Glutamatergic neuron (in vitro differentiated cells): ENCODE data around the gene ARHGAP8. TPM values are rescaled to one million over a fixed set of nuclear protein-coding genes. Genes with fewer than 3 reads are reported as not detected.

Source experiments
- DNase-seq: peaks from one replicate; pipeline ENCODE4 v3.0.0; 2022
- H3K27ac Mint-ChIP-seq: one replicate; pipeline ENCODE4 v1.8.0; 2020; ENCODE audit warnings: mild to moderate bottlenecking, mixed read lengths, inconsistent platforms; ENCODE audit not compliant: unreplicated experiment
- H3K27me3 Mint-ChIP-seq: one replicate; pipeline ENCODE4 v1.8.0; 2020; ENCODE audit warnings: mild to moderate bottlenecking, moderate library complexity, mixed read lengths, inconsistent platforms; ENCODE audit not compliant: unreplicated experiment
- H3K36me3 Mint-ChIP-seq: one replicate; pipeline ENCODE4 v1.8.0; 2020; ENCODE audit warnings: mild to moderate bottlenecking, mixed read lengths, inconsistent platforms; ENCODE audit not compliant: unreplicated experiment
- H3K4me1 Mint-ChIP-seq: one replicate; pipeline ENCODE4 v1.8.0; 2020; ENCODE audit warnings: mild to moderate bottlenecking, low read depth, mixed read lengths, inconsistent platforms; ENCODE audit not compliant: unreplicated experiment
- H3K4me3 Mint-ChIP-seq: one replicate; pipeline ENCODE4 v1.8.0; 2020; ENCODE audit warnings: mild to moderate bottlenecking, mixed read lengths, inconsistent platforms; ENCODE audit not compliant: unreplicated experiment
- H3K9me3 Mint-ChIP-seq: one replicate; pipeline ENCODE4 v1.8.0; 2020; ENCODE audit warnings: mild to moderate bottlenecking, moderate library complexity, mixed read lengths, inconsistent platforms; ENCODE audit not compliant: unreplicated experiment
- total RNA-seq: library from RNA; stranded (reverse); fragmentation: NEBNext Ultra II Directional; extraction: Animal tissue kit (Norgen Biotek cat#: 25700); gene quantifications from one replicate; pipeline ENCODE4 v1.2.1, GENCODE V29; 2021; ENCODE audit not compliant: unreplicated experiment
- TF ChIP-seq, protein P1 (sequence below): fragments of 200-600 bp; sonication (generic); IDR thresholded peaks from one replicate; pipeline ENCODE4 v1.5.0; 2021; ENCODE audit not compliant: partially characterized antibody, unreplicated experiment

Gene ARHGAP8
- total RNA-seq, 1 donor from 2014 or later, result 0.59 TPM

GRCh38 chr22:44906248-44906936 is 154.0 kb downstream of the ARHGAP8 start:
- peaks cover 5% of the 10 kb centered on the region for H3K27me3 Mint-ChIP-seq
- H3K27ac Mint-ChIP-seq, result no peak overlapping the region
- no peaks in the 10 kb centered on the region for H3K4me1 Mint-ChIP-seq
- TF ChIP-seq, protein P1, sequence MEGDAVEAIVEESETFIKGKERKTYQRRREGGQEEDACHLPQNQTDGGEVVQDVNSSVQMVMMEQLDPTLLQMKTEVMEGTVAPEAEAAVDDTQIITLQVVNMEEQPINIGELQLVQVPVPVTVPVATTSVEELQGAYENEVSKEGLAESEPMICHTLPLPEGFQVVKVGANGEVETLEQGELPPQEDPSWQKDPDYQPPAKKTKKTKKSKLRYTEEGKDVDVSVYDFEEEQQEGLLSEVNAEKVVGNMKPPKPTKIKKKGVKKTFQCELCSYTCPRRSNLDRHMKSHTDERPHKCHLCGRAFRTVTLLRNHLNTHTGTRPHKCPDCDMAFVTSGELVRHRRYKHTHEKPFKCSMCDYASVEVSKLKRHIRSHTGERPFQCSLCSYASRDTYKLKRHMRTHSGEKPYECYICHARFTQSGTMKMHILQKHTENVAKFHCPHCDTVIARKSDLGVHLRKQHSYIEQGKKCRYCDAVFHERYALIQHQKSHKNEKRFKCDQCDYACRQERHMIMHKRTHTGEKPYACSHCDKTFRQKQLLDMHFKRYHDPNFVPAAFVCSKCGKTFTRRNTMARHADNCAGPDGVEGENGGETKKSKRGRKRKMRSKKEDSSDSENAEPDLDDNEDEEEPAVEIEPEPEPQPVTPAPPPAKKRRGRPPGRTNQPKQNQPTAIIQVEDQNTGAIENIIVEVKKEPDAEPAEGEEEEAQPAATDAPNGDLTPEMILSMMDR, result no peak
- H3K4me3 Mint-ChIP-seq, result no peak overlapping the region
- H3K36me3 Mint-ChIP-seq, result peaks cover 37% of the 10 kb centered on the region
- H3K9me3 Mint-ChIP-seq, result peaks cover 8% of the 10 kb centered on the region
- DNase-seq, result no peak

DNA sequence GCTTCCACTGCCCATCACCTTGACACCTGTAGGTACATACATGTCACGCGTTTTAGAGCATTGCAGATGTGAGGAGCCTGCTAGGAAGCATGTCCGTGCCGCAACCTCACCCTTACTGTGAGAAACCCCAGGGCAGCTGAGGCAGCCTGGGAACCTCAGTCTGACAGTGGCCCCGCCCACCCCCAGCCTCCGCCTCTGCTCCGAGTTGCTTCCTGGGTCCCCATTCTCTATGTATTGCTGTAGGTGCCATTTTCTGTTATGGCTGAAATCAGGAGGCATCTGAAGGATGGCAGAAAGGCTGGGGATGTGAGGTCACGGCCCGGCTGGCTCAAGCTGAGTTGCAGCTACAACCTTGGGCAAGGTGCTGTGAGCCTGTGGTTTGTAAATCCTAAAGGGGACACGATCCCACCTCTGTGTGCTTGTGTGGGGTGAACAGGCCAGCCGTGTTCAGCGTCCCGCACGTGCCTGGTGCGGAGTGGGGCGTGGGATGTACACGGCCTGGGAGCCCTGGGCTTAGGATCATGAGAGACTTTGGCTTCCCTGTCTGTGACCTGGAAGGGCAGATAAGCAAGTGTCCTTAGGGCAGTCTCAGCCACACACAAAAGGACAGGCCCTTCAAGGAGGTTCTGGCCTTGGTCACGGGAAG is 154.7 kb downstream of the ARHGAP8 start:
- Mint-ChIP-seq H3K36me3 (peaks cover 36% of the 10 kb centered on the region), H3K4me3 (no peak overlapping the region), H3K27me3 (peaks cover 5% of the 10 kb centered on the region), H3K27ac (no peak overlapping the region), H3K4me1 (no peaks in the 10 kb centered on the region), H3K9me3 (peaks cover 9% of the 10 kb centered on the region)
- TF ChIP-seq, protein P1, result no peak
- DNase-seq, result no peak

- Mint-ChIP-seq H3K27me3 (peaks cover 5% of the 10 kb centered on the region), H3K9me3 (peaks cover 14% of the 10 kb centered on the region), H3K4me1 (no peaks in the 10 kb centered on the region), H3K27ac (no peak overlapping the region), H3K4me3 (no peak overlapping the region), H3K36me3 (peaks cover 36% of the 10 kb centered on the region)
- TF ChIP-seq, protein P1, result no peak
- no peak for DNase-seq
Measured at GRCh38 chr22:44907765-44908737, 155.7 kb downstream of the ARHGAP8 start.

DNA sequence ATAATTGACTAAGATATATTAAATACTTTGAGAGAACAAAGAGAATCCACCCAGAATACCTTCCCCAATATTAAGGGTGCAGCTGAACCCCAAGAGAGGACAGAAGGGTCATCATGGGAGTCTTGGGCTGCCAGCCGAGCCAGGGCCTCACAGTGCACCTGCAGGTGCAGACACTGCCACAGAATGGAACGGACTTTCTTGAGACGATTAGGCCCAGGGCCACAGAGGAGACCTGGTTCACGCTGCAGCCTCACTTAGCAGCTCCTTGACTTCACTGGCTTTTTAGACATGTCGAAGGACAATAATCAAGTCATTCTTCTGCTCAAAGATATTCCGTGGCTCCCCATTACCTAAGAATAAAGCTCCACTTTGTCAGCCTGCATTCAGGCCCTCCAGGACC is 156.9 kb downstream of the ARHGAP8 start:
- no peak for DNase-seq
- H3K9me3 Mint-ChIP-seq, result peaks cover 14% of the 10 kb centered on the region
- no peak overlapping the region for H3K27ac Mint-ChIP-seq
- peaks cover 36% of the 10 kb centered on the region for H3K36me3 Mint-ChIP-seq
- no peak overlapping the region for H3K4me3 Mint-ChIP-seq
- H3K27me3 Mint-ChIP-seq, result peaks cover 5% of the 10 kb centered on the region
- TF ChIP-seq, protein P1, result no peak
- no peaks in the 10 kb centered on the region for H3K4me1 Mint-ChIP-seq

Other genes with a start within 250 kb of the ARHGAP8 start
- 17.5 TPM for gene PRR5, start 50.4 kb upstream of the ARHGAP8 start, total RNA-seq